Coronary artery (tissue), 2 donors: ENCODE results near the gene CRACR2A.

ENCODE experiments used
- DNase-seq: peaks from one replicate; pipeline ENCODE4 v3.0.0-alpha.2; 2017; ENCODE audit warnings: low spot score
- H3K27ac ChIP-seq, 2 donors: fragments of 200-600 bp; sonication (generic); one replicate each; pipeline ENCODE4 v1.5.1; 2016 to 2019
- H3K4me3 ChIP-seq: fragments of 200-600 bp; sonication (generic); 2 replicates; pipeline ENCODE4 v1.5.1; 2016; ENCODE audit warnings: mild to moderate bottlenecking, moderate library complexity
- CTCF ChIP-seq: fragments of 200-600 bp; sonication (generic); IDR thresholded peaks from one replicate; pipeline ENCODE4 v1.5.1; 2019; ENCODE audit warnings: antibody characterized with exemption

The CRACR2A gene

DNA sequence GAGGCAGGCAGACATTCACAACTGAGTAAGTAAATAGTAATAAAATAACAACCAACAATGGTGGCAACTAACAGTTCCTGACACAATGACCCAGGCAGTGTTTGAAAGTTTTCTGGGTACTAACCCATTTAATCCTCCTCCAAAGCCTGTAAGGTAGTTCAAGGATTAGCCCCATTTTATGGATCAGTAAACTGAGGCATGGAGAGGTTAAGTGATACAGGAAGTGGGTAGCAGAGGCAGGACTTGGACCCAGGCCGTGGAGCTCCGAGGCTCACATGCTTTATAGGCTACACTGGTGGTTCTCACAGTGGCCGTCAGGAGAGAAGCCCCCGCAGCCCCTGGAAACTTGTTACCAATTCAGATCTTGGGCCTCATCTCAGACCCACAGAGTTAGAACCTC lies 17.5 kb downstream of the CRACR2A start:
- DNase-seq = no peak
- no peak overlapping the region for H3K27ac ChIP-seq
- no peak overlapping the region for H3K4me3 ChIP-seq
- no peak for TF ChIP-seq CTCF

DNA sequence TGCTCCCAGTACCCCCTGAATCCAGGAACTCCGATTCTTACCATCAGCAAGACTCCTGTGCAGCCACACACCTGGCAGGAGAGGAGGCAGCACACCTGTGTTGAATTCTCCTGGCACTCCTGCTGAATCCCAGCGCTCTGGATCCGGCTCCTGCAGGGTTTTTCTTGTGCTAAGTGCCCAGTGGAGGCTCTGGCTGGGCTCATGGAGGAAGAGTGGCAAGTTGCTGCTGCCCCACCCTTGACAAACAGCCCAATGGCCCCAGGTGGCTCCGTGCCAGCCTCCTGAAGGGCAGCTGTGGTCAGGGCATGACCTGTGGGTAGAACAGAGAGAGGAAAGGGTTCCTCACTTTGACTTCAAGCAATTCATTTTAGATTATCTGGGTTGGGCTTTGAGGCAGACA lies 20.0 kb downstream of the CRACR2A start:
- Histone ChIP-seq H3K4me3 (no peak overlapping the region), H3K27ac (no peak overlapping the region)
- TF ChIP-seq CTCF = no peak
- peak; percentile 40 for DNase-seq

- DNase-seq = no peak
- Histone ChIP-seq H3K27ac (no peak overlapping the region), H3K4me3 (no peak overlapping the region)
- TF ChIP-seq CTCF = no peak
Observed at GRCh38 chr12:3730111-3730510, 22.8 kb downstream of the CRACR2A start.

GRCh38 chr12:3728686-3729085 lies 24.2 kb downstream of the CRACR2A start:
- no peak for DNase-seq
- no peak for TF ChIP-seq CTCF
- no peak overlapping the region for H3K27ac ChIP-seq

GRCh38 chr12:3727877-3728632 lies 24.9 kb downstream of the CRACR2A start:
- no peak for TF ChIP-seq CTCF
- Histone ChIP-seq H3K4me3 (no peak overlapping the region), H3K27ac (no peak overlapping the region)
- DNase-seq = no peak

More at GRCh38 chr12:3728686-3729085, 24.2 kb downstream of the CRACR2A start:
- no peak overlapping the region for H3K4me3 ChIP-seq

- Histone ChIP-seq H3K27ac (no peak overlapping the region), H3K4me3 (no peak overlapping the region)
- TF ChIP-seq CTCF = no peak
- DNase-seq = no peak
Observed at GRCh38 chr12:3727354-3727753, 25.6 kb downstream of the CRACR2A start.

GRCh38 chr12:3726456-3726855 lies 26.5 kb downstream of the CRACR2A start:
- H3K27ac ChIP-seq = no peak overlapping the region
- no peak for TF ChIP-seq CTCF
- no peak overlapping the region for H3K4me3 ChIP-seq
- no peak for DNase-seq
